OCI-LY3 (cell line): ENCODE measurements around the gene MIB1.

Experiments
- EZH2phosphoT487 ChIP-seq: fragments of 200-600 bp; shearing (Covaris generic); IDR thresholded peaks from 2 replicates; pipeline ENCODE4 v1.6.1; 2018; ENCODE audit warnings: antibody characterized with exemption, mixed run types, low read depth
- TF ChIP-seq, protein P1 (sequence below): fragments of 200-600, 300-600 bp; sonication (generic); IDR thresholded peaks from 2 replicates; pipeline ENCODE4 v1.5.1; 2014; ENCODE audit warnings: antibody characterized with exemption, low read length, low read depth

DNA sequence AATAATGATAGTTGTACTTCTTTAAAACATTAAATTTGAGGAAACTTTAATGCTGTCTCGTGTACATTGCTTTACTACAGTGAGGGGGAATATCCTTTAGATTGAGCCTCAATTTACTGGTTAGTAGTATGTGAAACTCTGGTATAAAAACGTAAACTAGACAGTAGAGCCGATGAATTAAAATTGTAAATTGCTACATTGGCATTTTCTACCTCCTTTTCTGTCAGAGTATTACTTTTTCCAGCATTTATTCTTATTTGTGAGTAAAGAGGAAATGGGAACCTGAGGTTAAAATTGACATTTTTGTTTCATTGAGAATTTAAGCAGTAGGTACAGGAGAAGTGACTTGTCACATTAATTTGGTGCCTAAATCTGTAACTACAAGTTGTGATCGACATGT is 128.2 kb downstream of the MIB1 start:
- TF ChIP-seq, protein P1, sequence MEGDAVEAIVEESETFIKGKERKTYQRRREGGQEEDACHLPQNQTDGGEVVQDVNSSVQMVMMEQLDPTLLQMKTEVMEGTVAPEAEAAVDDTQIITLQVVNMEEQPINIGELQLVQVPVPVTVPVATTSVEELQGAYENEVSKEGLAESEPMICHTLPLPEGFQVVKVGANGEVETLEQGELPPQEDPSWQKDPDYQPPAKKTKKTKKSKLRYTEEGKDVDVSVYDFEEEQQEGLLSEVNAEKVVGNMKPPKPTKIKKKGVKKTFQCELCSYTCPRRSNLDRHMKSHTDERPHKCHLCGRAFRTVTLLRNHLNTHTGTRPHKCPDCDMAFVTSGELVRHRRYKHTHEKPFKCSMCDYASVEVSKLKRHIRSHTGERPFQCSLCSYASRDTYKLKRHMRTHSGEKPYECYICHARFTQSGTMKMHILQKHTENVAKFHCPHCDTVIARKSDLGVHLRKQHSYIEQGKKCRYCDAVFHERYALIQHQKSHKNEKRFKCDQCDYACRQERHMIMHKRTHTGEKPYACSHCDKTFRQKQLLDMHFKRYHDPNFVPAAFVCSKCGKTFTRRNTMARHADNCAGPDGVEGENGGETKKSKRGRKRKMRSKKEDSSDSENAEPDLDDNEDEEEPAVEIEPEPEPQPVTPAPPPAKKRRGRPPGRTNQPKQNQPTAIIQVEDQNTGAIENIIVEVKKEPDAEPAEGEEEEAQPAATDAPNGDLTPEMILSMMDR = no peak
- TF ChIP-seq EZH2phosphoT487 = no peak
